HG03575 (cell line): ENCODE data around the gene GRM7.

Experiments used
- ATAC-seq: cut with Tn5 transposase; IDR thresholded peaks from one replicate; pipeline ENCODE4 v1.9.1; 2021; ENCODE audit not compliant: unreplicated experiment, insufficient number of reproducible peaks, low FRiP score; ENCODE audit errors: extremely low read depth

GRM7 gene

DNA sequence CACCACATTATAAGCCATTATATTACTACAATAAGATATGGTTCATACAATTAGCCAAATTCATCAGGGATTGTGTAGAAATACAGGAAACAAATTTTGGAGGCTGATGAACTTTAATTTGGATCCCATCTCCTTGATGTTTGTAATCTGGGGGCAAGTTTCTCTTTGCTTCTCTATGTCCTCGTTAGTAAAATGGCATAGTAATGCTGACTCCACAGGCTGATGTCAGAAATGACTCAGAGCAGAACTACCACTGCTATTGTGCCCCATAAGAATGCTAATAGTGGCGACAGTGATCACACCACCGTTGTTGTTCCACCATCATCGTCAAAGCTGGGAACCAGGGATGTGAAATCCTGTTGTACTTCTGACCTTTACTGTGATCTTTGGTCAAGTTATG is 918.4 kb downstream of the GRM7 start:
- ATAC-seq = no peak

DNA sequence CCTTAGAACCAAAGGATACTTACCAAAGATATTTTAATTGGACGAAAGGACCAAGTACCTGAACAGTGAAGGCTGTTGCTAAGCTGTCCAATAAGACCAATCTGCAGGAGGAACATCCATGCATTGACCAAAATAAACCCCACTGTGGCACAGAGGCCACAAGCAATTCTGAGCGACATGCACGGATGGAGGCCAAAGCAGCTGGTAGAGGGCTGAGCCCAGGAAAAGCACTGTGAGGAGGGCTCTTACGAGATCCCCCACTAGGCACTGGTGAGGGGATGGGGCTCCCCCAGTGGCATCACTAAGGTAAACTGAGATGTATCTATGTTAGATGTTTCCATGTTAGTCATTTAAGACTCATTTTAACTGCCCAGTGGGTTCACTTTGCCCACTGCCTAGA is 920.5 kb downstream of the GRM7 start:
- no peak for ATAC-seq

DNA sequence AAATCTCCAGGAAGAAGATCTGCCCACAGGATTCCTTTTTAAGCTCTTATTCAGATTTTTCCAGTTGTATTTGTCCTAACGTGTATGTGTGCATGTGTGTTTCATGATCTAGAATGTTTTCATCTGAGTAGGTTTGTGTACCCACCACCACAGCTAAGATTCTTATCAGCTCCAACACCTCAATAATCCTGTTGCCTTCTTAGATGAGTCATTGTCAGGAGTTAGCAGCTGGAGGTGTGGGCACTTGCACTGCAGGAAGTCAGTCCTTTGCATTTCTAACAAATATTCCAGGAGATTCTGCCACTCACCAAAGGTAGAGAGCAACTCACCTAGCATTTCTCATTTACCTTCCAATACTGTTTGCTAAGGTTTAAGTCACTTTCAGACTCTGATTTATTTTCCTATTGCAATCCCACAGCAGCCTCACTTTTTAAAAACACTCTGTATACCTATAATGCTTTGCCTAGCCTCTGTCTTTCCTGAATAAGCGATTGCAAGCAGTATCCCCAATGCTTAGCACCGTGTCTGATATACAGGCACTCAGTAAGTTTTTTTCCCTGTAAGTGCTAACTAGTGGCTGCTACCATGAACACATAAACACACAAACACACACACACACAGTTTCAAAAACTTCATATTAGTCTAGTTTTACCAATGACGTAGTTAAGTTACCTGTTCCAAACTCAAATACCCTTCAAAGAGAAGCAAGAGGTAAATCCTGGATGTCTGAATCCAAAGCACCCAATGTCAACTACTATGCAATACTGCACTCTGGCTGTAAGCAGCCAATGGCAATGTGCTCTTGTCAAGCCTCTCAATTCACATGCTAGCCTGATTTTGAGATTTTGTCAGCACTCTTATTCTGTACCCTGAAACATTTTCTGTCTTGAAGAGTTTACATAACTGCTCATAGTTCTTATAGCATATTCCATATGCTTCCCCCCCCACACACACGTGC is 927.2 kb downstream of the GRM7 start:
- no peak for ATAC-seq

DNA sequence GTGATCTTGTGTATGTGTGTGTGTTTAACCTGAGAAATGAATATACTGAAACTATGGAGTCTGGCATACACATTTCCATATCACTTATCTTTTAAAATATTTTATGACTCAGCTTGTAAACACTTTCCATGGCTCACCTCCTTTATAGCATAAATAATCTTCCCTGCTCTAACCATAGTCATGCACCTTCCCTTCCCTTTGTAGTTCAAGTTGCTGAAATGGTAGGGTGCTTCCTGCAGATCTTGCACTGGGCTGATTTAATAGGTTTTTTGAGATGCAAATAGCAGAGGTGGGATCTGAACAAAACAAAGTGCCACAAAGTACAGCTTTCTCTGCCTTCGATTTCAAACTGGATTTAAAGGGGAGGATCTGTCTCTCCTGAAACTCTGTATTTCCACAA is 928.0 kb downstream of the GRM7 start:
- no peak for ATAC-seq

DNA sequence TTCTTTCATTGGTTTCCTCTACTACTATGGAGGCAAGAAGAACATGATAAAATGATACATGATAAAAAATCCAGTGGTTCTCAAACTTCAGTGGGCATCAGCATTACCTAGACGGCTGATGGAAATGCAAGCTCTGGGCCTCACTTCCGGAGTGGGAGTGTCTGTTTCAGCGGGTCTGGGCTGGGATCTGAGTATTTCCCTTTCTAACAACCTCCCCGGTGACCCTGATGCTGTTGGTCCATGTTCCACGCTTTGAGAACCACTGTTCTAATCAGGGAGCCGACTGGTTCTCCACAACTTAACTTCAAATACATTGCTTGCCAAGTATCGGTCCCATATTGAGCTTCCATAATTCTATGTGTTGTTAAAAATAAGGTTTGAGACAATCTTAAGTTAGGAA is 928.4 kb downstream of the GRM7 start:
- no peak for ATAC-seq

DNA sequence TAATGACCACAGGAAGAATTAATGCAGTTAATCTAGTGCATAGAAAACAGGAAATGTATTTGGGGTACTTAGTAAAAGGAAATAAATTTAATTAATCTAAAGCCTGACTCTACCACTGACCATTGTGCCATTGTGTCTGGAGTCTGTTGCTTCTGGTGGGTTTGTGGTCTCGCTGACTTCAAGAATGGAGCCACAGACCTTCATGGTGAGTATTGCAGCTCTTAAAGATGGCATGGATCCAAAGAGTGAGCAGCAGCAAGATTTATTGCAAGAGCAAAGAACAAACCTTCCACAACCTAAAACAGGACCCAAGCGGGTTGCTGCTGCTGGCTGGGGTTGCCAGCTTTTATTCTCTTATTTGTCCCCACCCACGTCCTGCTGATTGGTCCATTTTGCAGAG is 929.2 kb downstream of the GRM7 start:
- ATAC-seq = no peak
